SJSA1 (cell line): ENCODE results near the gene CABYR. TPM values are rescaled to one million over a fixed set of nuclear protein-coding genes. Genes with fewer than 3 reads are reported as not detected.
"Not testable (repeated sequence)": the region's sequence is repeated elsewhere in the genome, so short reads cannot be mapped to it uniquely, and the experiment has no call there.

Experiments used
- DNase-seq, 2 experiments: peaks; one replicate each; pipeline ENCODE4 v3.0.0-alpha.2; 2015 to 2020; ENCODE audit warnings: low spot score in 2 of 2, low read depth in 1 of 2
- H3K27ac ChIP-seq: fragments of 250-450 bp; sonication (Bioruptor Pico); 2 replicates; pipeline ENCODE4 v1.5.1; 2020; ENCODE audit warnings: mild to moderate bottlenecking, moderate library complexity
- H3K27me3 ChIP-seq: fragments of 250-450 bp; sonication (Bioruptor Pico); replicated peaks from 2 replicates; pipeline ENCODE4 v1.5.1; 2020; ENCODE audit warnings: mild to moderate bottlenecking, moderate library complexity
- H3K36me3 ChIP-seq: fragments of 250-450 bp; sonication (Bioruptor Pico); 2 replicates; pipeline ENCODE4 v1.5.1; 2020; ENCODE audit warnings: mild to moderate bottlenecking
- H3K4me1 ChIP-seq: fragments of 250-450 bp; sonication (Bioruptor Pico); replicated peaks from 2 replicates; pipeline ENCODE4 v1.6.1; 2021; ENCODE audit warnings: mild to moderate bottlenecking
- H3K4me3 ChIP-seq: fragments of 250-450 bp; sonication (Bioruptor Pico); 2 replicates; pipeline ENCODE4 v1.5.1; 2020; ENCODE audit warnings: mild to moderate bottlenecking
- H3K9me3 ChIP-seq: fragments of 250-450 bp; sonication (Bioruptor Pico); replicated peaks from 2 replicates; pipeline ENCODE4 v1.5.1; 2020; ENCODE audit warnings: mild to moderate bottlenecking
- total RNA-seq: library from RNA; depleted of rRNA; stranded (reverse); fragments of >200 nt; shearing (Covaris generic); gene quantifications from 2 replicates; pipeline ENCODE4 v1.2.3, GENCODE V29; 2014

The CABYR gene
- total RNA-seq, 1 experiment from 2014 or later: 9.3 TPM

- H3K9me3 ChIP-seq, H3K4me3 ChIP-seq, H3K36me3 ChIP-seq, H3K27me3 ChIP-seq, DNase-seq, H3K4me1 ChIP-seq, H3K27ac ChIP-seq: not testable (repeated sequence)
Observed at GRCh38 chr18:24149591-24149990, 10.7 kb downstream of the CABYR start.

- H3K36me3 ChIP-seq: peaks cover 8% of the 10 kb centered on the region
- no peaks in the 10 kb centered on the region for H3K4me1 ChIP-seq
- H3K4me3 ChIP-seq: no peak overlapping the region
- no peak for DNase-seq
- no peaks in the 10 kb centered on the region for H3K9me3 ChIP-seq
- no peak overlapping the region for H3K27ac ChIP-seq
- no peaks in the 10 kb centered on the region for H3K27me3 ChIP-seq
Observed at GRCh38 chr18:24153397-24153796, 14.5 kb downstream of the CABYR start.

GRCh38 chr18:24157855-24158254 is 19.0 kb downstream of the CABYR start:
- no peak overlapping the region for H3K27ac ChIP-seq
- peaks cover 20% of the 10 kb centered on the region for H3K36me3 ChIP-seq
- no peaks in the 10 kb centered on the region for H3K9me3 ChIP-seq
- no peaks in the 10 kb centered on the region for H3K27me3 ChIP-seq
- no peak overlapping the region for H3K4me3 ChIP-seq
- no peak for DNase-seq
- H3K4me1 ChIP-seq: no peaks in the 10 kb centered on the region

GRCh38 chr18:24160086-24160485 is 21.2 kb downstream of the CABYR start:
- no peaks in the 10 kb centered on the region for H3K9me3 ChIP-seq
- peaks cover 26% of the 10 kb centered on the region for H3K36me3 ChIP-seq
- no peak overlapping the region for H3K27ac ChIP-seq
- no peaks in the 10 kb centered on the region for H3K27me3 ChIP-seq
- no peak for DNase-seq
- no peak overlapping the region for H3K4me3 ChIP-seq
- H3K4me1 ChIP-seq: no peaks in the 10 kb centered on the region

- no peaks in the 10 kb centered on the region for H3K9me3 ChIP-seq
- no peaks in the 10 kb centered on the region for H3K4me1 ChIP-seq
- H3K36me3 ChIP-seq: peaks cover 20% of the 10 kb centered on the region
- DNase-seq: no peak
- H3K4me3 ChIP-seq: no peak overlapping the region
- no peaks in the 10 kb centered on the region for H3K27me3 ChIP-seq
- no peak overlapping the region for H3K27ac ChIP-seq
Observed at GRCh38 chr18:24161304-24161703, 22.4 kb downstream of the CABYR start.

- H3K27me3 ChIP-seq: no peaks in the 10 kb centered on the region
- no peaks in the 10 kb centered on the region for H3K9me3 ChIP-seq
- DNase-seq: no peak
- no peaks in the 10 kb centered on the region for H3K4me1 ChIP-seq
- H3K4me3 ChIP-seq: no peak overlapping the region
- peaks cover 14% of the 10 kb centered on the region; the same call in 1 of the 2 replicates for H3K36me3 ChIP-seq
- H3K27ac ChIP-seq: no peak overlapping the region
Observed at GRCh38 chr18:24168496-24168895, 29.6 kb downstream of the CABYR start.

- H3K36me3 ChIP-seq: peaks cover 13% of the 10 kb centered on the region; the same call in 1 of the 2 replicates
- H3K27ac ChIP-seq: no peak overlapping the region
- H3K4me1 ChIP-seq: no peaks in the 10 kb centered on the region
- no peak overlapping the region for H3K4me3 ChIP-seq
- DNase-seq: no peak
- H3K9me3 ChIP-seq: no peaks in the 10 kb centered on the region
- no peaks in the 10 kb centered on the region for H3K27me3 ChIP-seq
Observed at GRCh38 chr18:24170360-24170759, 31.5 kb downstream of the CABYR start.

- Histone ChIP-seq H3K4me1 (no peaks in the 10 kb centered on the region), H3K4me3 (no peak overlapping the region), H3K36me3 (peaks cover 8% of the 10 kb centered on the region; the same call in 1 of the 2 replicates), H3K9me3 (no peaks in the 10 kb centered on the region), H3K27me3 (no peaks in the 10 kb centered on the region), H3K27ac (no peak overlapping the region)
- no peak for DNase-seq
Observed at GRCh38 chr18:24173997-24174396, 35.1 kb downstream of the CABYR start.

GRCh38 chr18:24176727-24177416 is 38.0 kb downstream of the CABYR start:
- no peaks in the 10 kb centered on the region for H3K27me3 ChIP-seq
- peaks cover 6% of the 10 kb centered on the region for H3K4me1 ChIP-seq
- no peak overlapping the region for H3K4me3 ChIP-seq
- no peak overlapping the region for H3K27ac ChIP-seq
- H3K36me3 ChIP-seq: 0 out of 2 replicates have a peak, but pooled peaks cover 5% of the 10 kb centered on the region
- no peaks in the 10 kb centered on the region for H3K9me3 ChIP-seq
- peak; percentile 56 to 72 for DNase-seq

- Histone ChIP-seq H3K9me3 (no peaks in the 10 kb centered on the region), H3K27me3 (no peaks in the 10 kb centered on the region), H3K4me1 (peaks cover 13% of the 10 kb centered on the region), H3K4me3 (no peak overlapping the region), H3K36me3 (0 out of 2 replicates have a peak, but pooled peaks cover 5% of the 10 kb centered on the region), H3K27ac (no peak overlapping the region)
- no peak for DNase-seq
Observed at GRCh38 chr18:24177499-24178133, 38.8 kb downstream of the CABYR start.

GRCh38 chr18:24180048-24180447 is 41.2 kb downstream of the CABYR start:
- Histone ChIP-seq H3K27me3 (no peaks in the 10 kb centered on the region), H3K36me3 (no peaks in the 10 kb centered on the region), H3K9me3 (no peaks in the 10 kb centered on the region), H3K27ac (no peak overlapping the region), H3K4me1 (peaks cover 13% of the 10 kb centered on the region), H3K4me3 (no peak overlapping the region)
- no peak for DNase-seq

- Histone ChIP-seq H3K4me3 (no peak overlapping the region), H3K27me3 (no peaks in the 10 kb centered on the region), H3K36me3 (no peaks in the 10 kb centered on the region), H3K4me1 (peaks cover 19% of the 10 kb centered on the region), H3K27ac (peak overlapping the region; percentile 43), H3K9me3 (no peaks in the 10 kb centered on the region)
- DNase-seq: peak in 1 of 2 experiments; percentile 15
Observed at GRCh38 chr18:24181806-24182205, 42.9 kb downstream of the CABYR start.

- H3K4me3 ChIP-seq: no peak overlapping the region
- H3K27ac ChIP-seq: no peak overlapping the region
- peaks cover 19% of the 10 kb centered on the region for H3K4me1 ChIP-seq
- DNase-seq: peak; percentile 37 to 65
- no peaks in the 10 kb centered on the region for H3K36me3 ChIP-seq
- no peaks in the 10 kb centered on the region for H3K27me3 ChIP-seq
- H3K9me3 ChIP-seq: no peaks in the 10 kb centered on the region
Observed at GRCh38 chr18:24185805-24186204, 46.9 kb downstream of the CABYR start.

GRCh38 chr18:24187049-24187448 is 48.2 kb downstream of the CABYR start:
- Histone ChIP-seq H3K4me3 (no peak overlapping the region), H3K36me3 (no peaks in the 10 kb centered on the region), H3K27ac (no peak overlapping the region), H3K27me3 (no peaks in the 10 kb centered on the region), H3K4me1 (peaks cover 15% of the 10 kb centered on the region), H3K9me3 (no peaks in the 10 kb centered on the region)
- DNase-seq: no peak
